Esophagus muscularis mucosa (tissue), 3 donors: ENCODE data around the gene RPL26.

Experiments used
- CTCF ChIP-seq, 3 experiments: fragments of 200-600 bp in 2 of 3; fragments of 450-650 bp in 1 of 3; sonication (generic) in 2 of 3; IDR thresholded peaks; one replicate each; pipeline ENCODE4 v1.5.1; 2017 to 2019; ENCODE audit warnings: antibody characterized with exemption in 3 of 3, mild to moderate bottlenecking in 2 of 3, moderate library complexity in 1 of 3
- EP300 ChIP-seq: sonication (generic); formaldehyde crosslinking; IDR thresholded peaks from one replicate; pipeline ENCODE4 v1.6.1; 2017; ENCODE audit warnings: antibody characterized with exemption

- no peak for TF ChIP-seq EP300
- TF ChIP-seq CTCF (IDR thresholded peaks at IDR 0.05) = no peak
These were observed 36.9 kb downstream of the RPL26 start for GRCh38 chr17:8345951-8346665.
